Fibroblast of lung (primary cell): ENCODE results near the gene CARD10. TPM values are rescaled to one million over a fixed set of nuclear protein-coding genes. Genes with fewer than 3 reads are reported as not detected.

ENCODE experiments used
- DNase-seq, 2 donors: peaks; one replicate each; pipeline versions ENCODE4 v3.0.0 to v3.0.0-alpha.2; 2010; ENCODE audit warnings: low read depth in 2 of 2
- H2AFZ ChIP-seq: 2 replicates; pipeline ENCODE4 v1.5.1; 2012; ENCODE audit warnings: low read length, control low read depth, inconsistent platforms
- H3K27ac ChIP-seq: 2 replicates; pipeline ENCODE4 v1.5.1; 2011; ENCODE audit warnings: low read length, control low read depth; ENCODE audit not compliant: insufficient read depth
- H3K27me3 ChIP-seq: 2 replicates; pipeline ENCODE4 v1.5.1; 2011; ENCODE audit warnings: mild to moderate bottlenecking, low read length; ENCODE audit not compliant: control insufficient read depth, insufficient read depth
- H3K36me3 ChIP-seq: 2 replicates; pipeline ENCODE4 v1.5.1; 2011; ENCODE audit warnings: low read length; ENCODE audit not compliant: control insufficient read depth, insufficient read depth
- H3K4me1 ChIP-seq: 2 replicates; pipeline ENCODE4 v1.5.1; 2011; ENCODE audit warnings: low read length; ENCODE audit not compliant: control insufficient read depth, insufficient read depth; ENCODE audit errors: extremely low read depth
- H3K4me2 ChIP-seq: 2 replicates; pipeline ENCODE4 v1.5.1; 2011; ENCODE audit warnings: low read length, control low read depth; ENCODE audit not compliant: insufficient read depth; ENCODE audit errors: extremely low read depth
- H3K4me3 ChIP-seq, 4 experiments: fragments of 200-600 bp in 1 of 4; sonication (generic) in 1 of 4; replicated peaks in 1 of 4; 2 replicates each; pipeline ENCODE4 v1.5.1; 2011 to 2016; ENCODE audit warnings: low read length in 4 of 4, low read depth in 3 of 4, mild to moderate bottlenecking in 3 of 4, control low read depth in 2 of 4, inconsistent platforms in 1 of 4, mixed read lengths in 1 of 4; ENCODE audit not compliant: insufficient read depth in 1 of 4; ENCODE audit errors: control extremely low read depth in 1 of 4
- H3K79me2 ChIP-seq: 2 replicates; pipeline ENCODE4 v1.5.1; 2012; ENCODE audit warnings: mild to moderate bottlenecking, low read length, inconsistent platforms; ENCODE audit not compliant: control insufficient read depth, insufficient read depth
- H3K9ac ChIP-seq: 2 replicates; pipeline ENCODE4 v1.5.1; 2011; ENCODE audit warnings: mild to moderate bottlenecking, low read length, control low read depth; ENCODE audit not compliant: insufficient read depth
- H3K9me3 ChIP-seq: 2 replicates; pipeline ENCODE4 v1.5.1; 2012; ENCODE audit warnings: low read depth, low read length; ENCODE audit not compliant: control insufficient read depth, insufficient read depth
- H4K20me1 ChIP-seq: 2 replicates; pipeline ENCODE4 v1.5.1; 2011; ENCODE audit warnings: low read length; ENCODE audit not compliant: control insufficient read depth, insufficient read depth; ENCODE audit errors: extremely low read depth
- EZH2 ChIP-seq: IDR thresholded peaks from 2 replicates; pipeline ENCODE4 v1.5.1; 2012; ENCODE audit warnings: low read length, control low read depth, mild to moderate bottlenecking; ENCODE audit errors: missing control alignments
- polyA plus RNA-seq, 2 donors: library from polyadenylated mRNA; depleted of rRNA in 1 of 2; stranded (reverse) in 1 of 2; unstranded in 1 of 2; fragments of >200 nt; gene quantifications; 2 replicates each; pipeline ENCODE4 v1.2.1, GENCODE V29; 2011 to 2012; ENCODE audit warnings: missing spikeins in 1 of 2
- total RNA-seq: library from RNA; depleted of rRNA; stranded (reverse); fragments of >200 nt; gene quantifications from 2 replicates; pipeline ENCODE4 v1.2.1, GENCODE V29; 2014
- TF ChIP-seq, protein P1 (sequence below), 2 donors: IDR thresholded peaks in 1 of 2; conservative IDR thresholded peaks in 1 of 2; 1 replicate in 1 of 2; 2 replicates in 1 of 2; pipeline ENCODE4 v1.5.1; 2011 to 2012; ENCODE audit warnings: low read length in 2 of 2, control low read depth in 1 of 2, inconsistent platforms in 1 of 2, low read depth in 1 of 2, mild to moderate bottlenecking in 1 of 2

Gene CARD10
- total and polyA plus RNA-seq, 2 donors (not counting 1 experiment from before 2014, with no cell fraction given) = 1.6 to 2.3 TPM

DNA sequence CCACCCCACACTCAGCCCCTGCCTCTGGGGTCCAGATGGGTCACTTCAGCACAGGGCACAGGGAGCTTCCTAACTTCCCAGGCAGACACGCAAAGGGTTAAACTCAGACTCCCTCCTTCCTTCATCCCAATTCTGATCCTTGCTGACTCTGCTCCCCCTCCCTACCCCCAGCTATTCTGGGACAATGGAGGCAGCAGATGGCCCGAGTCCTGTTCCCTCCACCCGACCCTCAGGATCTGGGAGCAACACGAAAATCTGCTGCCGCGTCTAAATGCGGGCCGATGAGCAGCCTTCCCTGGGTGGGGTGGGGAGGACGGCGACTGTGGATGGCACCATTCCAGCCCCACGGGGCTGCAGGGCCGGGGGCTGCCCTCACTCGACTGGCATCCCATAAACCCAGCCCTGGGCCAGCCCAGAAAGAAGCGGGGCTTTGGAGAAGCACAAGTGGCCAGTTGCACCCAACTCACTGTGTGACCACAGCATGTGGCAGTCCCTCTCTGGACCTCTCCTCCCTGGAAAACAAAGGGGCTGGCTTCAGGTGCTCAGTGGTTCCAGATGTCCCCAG, 51.7 kb downstream of the CARD10 start:
- Histone ChIP-seq H3K27ac (no peak overlapping the region), H3K27me3 (peaks cover 22% of the 10 kb centered on the region), H3K9me3 (no peaks in the 10 kb centered on the region), H3K4me1 (no peaks in the 10 kb centered on the region), H3K9ac (no peak overlapping the region), H2AFZ (no peak overlapping the region), H3K4me3 (no peak overlapping the region), H4K20me1 (no peaks in the 10 kb centered on the region), H3K79me2 (no peaks in the 10 kb centered on the region), H3K36me3 (no peaks in the 10 kb centered on the region), H3K4me2 (no peak overlapping the region)
- no peak for DNase-seq
- TF ChIP-seq, protein P1, sequence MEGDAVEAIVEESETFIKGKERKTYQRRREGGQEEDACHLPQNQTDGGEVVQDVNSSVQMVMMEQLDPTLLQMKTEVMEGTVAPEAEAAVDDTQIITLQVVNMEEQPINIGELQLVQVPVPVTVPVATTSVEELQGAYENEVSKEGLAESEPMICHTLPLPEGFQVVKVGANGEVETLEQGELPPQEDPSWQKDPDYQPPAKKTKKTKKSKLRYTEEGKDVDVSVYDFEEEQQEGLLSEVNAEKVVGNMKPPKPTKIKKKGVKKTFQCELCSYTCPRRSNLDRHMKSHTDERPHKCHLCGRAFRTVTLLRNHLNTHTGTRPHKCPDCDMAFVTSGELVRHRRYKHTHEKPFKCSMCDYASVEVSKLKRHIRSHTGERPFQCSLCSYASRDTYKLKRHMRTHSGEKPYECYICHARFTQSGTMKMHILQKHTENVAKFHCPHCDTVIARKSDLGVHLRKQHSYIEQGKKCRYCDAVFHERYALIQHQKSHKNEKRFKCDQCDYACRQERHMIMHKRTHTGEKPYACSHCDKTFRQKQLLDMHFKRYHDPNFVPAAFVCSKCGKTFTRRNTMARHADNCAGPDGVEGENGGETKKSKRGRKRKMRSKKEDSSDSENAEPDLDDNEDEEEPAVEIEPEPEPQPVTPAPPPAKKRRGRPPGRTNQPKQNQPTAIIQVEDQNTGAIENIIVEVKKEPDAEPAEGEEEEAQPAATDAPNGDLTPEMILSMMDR (conservative IDR thresholded peaks at IDR 0.05 in 1 of 2, IDR thresholded peaks at IDR 0.05 in 1 of 2; ENCODE audit: low read depth in 1 of 2, low read length in 2 of 2) = no peak
- TF ChIP-seq EZH2 = no peak

DNA sequence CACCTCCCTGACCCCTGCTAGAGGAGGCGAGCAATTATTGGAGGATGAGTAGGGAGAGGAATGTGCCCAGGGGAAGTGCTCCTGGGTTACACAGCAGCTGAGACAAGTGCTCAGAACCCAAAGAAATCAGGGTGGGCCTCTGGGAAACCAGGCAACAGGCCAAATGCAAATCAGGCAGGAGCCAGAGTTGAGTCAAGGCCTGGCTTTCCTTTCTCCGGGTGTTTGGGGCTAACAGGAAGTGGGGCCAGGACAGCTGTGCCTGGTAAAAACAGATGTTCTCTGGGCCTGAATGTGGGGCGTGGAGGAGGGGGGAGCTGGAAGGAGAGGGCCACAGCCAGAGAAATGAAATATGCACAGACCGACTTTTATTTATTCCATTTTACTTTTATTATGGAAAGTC, 55.0 kb downstream of the CARD10 start:
- no peak overlapping the region for H3K27ac ChIP-seq
- H3K27me3 ChIP-seq = peaks cover 15% of the 10 kb centered on the region
- TF ChIP-seq EZH2 = no peak
- TF ChIP-seq, protein P1 (conservative IDR thresholded peaks at IDR 0.05 in 1 of 2, IDR thresholded peaks at IDR 0.05 in 1 of 2; ENCODE audit: low read depth in 1 of 2, low read length in 2 of 2) = no peak
- no peaks in the 10 kb centered on the region for H3K9me3 ChIP-seq
- no peak overlapping the region for H2AFZ ChIP-seq
- no peak overlapping the region for H3K4me2 ChIP-seq
- no peaks in the 10 kb centered on the region for H3K79me2 ChIP-seq
- peak in 1 of 2 donors; percentile 36 for DNase-seq
- no peak overlapping the region for H3K4me3 ChIP-seq
- H3K9ac ChIP-seq = no peak overlapping the region
- H3K4me1 ChIP-seq = no peaks in the 10 kb centered on the region
- H3K36me3 ChIP-seq = no peaks in the 10 kb centered on the region
- H4K20me1 ChIP-seq = no peaks in the 10 kb centered on the region

DNA sequence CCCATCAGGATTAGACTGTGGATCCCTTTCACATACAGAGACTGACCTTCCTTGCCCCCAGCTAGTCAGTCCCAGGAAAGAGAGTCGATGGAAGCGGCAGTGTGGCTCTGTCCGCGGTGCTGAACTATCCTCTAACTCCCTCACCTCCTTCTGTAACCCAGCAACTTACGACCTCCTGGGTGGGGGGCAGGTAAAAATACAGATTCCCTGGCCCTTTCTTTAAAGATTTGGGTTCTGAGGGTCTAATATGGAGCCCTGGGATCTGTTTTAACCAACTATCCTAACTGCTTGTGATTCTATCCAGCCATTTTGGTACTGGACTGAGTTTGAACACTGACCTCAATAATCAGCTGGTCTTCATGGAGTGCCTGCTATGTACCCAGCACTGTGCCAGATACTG, 56.2 kb downstream of the CARD10 start:
- H3K9ac ChIP-seq = no peak overlapping the region
- TF ChIP-seq EZH2 = no peak
- TF ChIP-seq, protein P1 (conservative IDR thresholded peaks at IDR 0.05 in 1 of 2, IDR thresholded peaks at IDR 0.05 in 1 of 2; ENCODE audit: low read depth in 1 of 2, low read length in 2 of 2) = no peak
- DNase-seq = peak in 1 of 2 donors; percentile 42
- H3K9me3 ChIP-seq = no peaks in the 10 kb centered on the region
- H3K27me3 ChIP-seq = peaks cover 16% of the 10 kb centered on the region
- H3K4me3 ChIP-seq = no peak overlapping the region
- H3K79me2 ChIP-seq = no peaks in the 10 kb centered on the region
- no peak overlapping the region for H3K4me2 ChIP-seq
- no peaks in the 10 kb centered on the region for H4K20me1 ChIP-seq
- no peaks in the 10 kb centered on the region for H3K36me3 ChIP-seq
- no peak overlapping the region for H3K27ac ChIP-seq
- H2AFZ ChIP-seq = no peak overlapping the region
- no peaks in the 10 kb centered on the region for H3K4me1 ChIP-seq
